Epithelial cell of esophagus (primary cell): ENCODE data around the gene CLN5.
A peak's percentile ranks its signal among the peaks of the same experiment; 100 is the strongest.
"Not testable (repeated sequence)": the region's sequence is repeated elsewhere in the genome, so short reads cannot be mapped to it uniquely, and the experiment has no call there.

ENCODE experiments used
- DNase-seq: peaks from one replicate; pipeline ENCODE4 v3.0.0; 2010; ENCODE audit warnings: low read depth
- H3K4me3 ChIP-seq: 2 replicates; pipeline ENCODE4 v1.5.1; 2011; ENCODE audit warnings: mild to moderate bottlenecking, low read length, control low read depth
- CTCF ChIP-seq: IDR thresholded peaks from 2 replicates; pipeline ENCODE4 v1.5.1; 2011; ENCODE audit warnings: low read depth, mild to moderate bottlenecking, low read length, control low read depth, inconsistent platforms; ENCODE audit not compliant: insufficient read depth; ENCODE audit errors: missing control alignments

The CLN5 gene

GRCh38 chr13:77002590-77003190 lies 10.8 kb downstream of the CLN5 start:
- peak; percentile 50 for DNase-seq
- H3K4me3 ChIP-seq: no peak overlapping the region
- peak; percentile 76 for TF ChIP-seq CTCF

DNA sequence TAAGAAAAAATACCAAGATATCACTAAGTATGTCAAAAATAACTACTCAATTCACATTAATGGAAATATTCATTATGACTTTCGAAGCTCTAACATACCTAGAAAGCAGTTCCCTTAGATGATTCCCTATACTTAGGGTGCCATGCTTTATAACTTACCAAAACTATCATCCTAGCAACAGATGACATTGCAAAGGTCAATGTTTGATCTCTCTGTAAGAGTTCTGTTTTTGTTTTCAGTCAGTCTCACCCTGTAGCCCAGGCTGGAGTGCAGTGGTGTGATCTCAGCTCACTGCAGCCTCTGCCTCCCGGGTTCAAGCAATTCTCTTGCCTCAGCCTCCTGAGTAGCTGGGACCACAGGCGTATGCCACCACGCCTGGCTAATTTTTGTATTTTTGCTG lies 16.5 kb downstream of the CLN5 start:
- DNase-seq: not testable (repeated sequence)

GRCh38 chr13:77009011-77009410 lies 17.1 kb downstream of the CLN5 start:
- no peak for TF ChIP-seq CTCF
- DNase-seq: no peak
- H3K4me3 ChIP-seq: no peak overlapping the region

More for the DNA sequence above, 16.5 kb downstream of the CLN5 start:
- not testable (repeated sequence) for H3K4me3 ChIP-seq

DNA sequence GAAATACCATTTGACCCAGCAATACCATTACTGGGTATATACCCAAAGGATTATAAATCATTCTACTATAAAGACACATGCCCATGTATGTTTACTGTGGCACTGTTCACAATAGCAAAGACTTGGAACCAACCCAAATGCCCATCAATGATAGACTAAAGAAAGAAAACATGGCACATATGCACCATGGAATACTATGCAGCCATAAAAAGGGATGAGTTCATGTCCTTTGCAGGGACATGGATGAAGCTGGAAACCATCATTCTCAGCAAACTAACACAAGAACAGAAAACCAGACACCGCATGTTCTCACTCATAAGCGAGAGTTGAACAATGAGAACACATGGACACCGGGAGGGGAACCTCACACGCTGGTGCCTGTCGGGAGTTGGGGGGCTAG lies 17.8 kb downstream of the CLN5 start:
- not testable (repeated sequence) for H3K4me3 ChIP-seq, DNase-seq

GRCh38 chr13:77013853-77014542 lies 22.1 kb downstream of the CLN5 start:
- no peak for TF ChIP-seq CTCF
- H3K4me3 ChIP-seq: no peak overlapping the region
- no peak for DNase-seq

DNA sequence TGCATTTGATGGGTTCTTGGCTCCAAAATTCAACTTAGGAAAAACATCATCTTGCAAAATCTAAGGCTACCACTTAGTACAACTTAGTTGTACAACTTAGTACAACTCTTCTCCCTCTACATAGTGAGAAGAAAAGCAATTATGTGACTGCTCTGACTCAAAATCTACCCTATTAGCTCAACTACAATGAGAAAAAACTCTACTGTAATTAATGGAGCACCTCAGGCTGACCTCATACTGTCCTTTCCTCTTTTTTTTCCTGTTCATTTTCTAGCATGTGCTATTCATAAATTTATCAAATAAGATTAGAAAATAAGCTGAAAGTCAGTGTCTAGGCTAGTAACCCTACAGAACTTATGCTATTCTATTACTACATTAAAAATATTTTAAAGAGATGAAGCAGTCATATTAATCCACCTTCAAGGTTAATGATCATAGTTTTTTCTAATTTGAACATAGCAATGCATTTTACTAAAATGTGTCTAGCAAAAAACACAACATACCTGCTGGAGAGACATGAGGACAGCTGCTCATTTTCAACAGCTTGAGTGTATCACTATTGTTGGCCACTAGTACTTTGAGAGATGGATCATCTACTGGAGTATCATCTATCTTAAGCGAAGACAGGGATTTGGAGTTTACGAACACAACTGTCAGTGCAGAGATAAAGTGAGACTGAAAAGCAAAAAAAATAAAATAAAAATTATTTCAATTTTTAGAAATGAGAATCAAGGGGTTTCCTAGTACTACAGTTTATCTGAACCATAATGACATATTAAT lies 23.2 kb downstream of the CLN5 start:
- TF ChIP-seq CTCF: no peak
- no peak for DNase-seq
- no peak overlapping the region for H3K4me3 ChIP-seq

DNA sequence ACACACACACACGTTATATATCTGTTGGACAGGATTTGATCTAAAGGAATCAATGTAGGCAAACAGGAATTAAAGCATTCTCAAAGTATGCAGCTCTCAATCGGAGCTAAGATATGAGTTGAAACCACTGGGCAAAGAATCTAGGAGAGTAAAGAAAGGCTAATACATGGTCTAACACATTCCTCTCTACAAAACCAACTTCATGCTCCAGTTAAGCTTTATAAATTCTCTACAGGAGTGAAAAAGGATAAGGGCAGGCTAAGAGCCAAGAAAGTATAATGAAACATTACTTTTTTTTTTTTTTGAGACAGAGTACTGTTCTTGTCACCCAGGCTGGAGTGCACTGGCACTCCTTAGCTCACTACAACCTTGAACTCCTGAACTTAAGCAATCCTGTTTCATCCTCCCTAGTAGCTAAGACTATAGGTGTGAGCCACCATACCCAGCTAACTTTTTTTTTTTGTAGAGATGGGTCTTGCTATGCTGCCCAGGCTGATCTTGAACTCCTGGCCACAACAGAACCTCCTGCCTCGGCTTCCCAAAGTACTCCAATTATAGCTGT lies 24.5 kb downstream of the CLN5 start:
- DNase-seq: no peak
- no peak for TF ChIP-seq CTCF
- H3K4me3 ChIP-seq: no peak overlapping the region
